Endothelial cell of umbilical vein (primary cell): Measurements from ENCODE around the gene PTCD1. TPM values are rescaled to one million over a fixed set of nuclear protein-coding genes. Genes with fewer than 3 reads are reported as not detected.

Source experiments
- BruUV-seq: library from RNA; stranded (reverse); fragments of 400-500 nt; replicated peaks from 2 replicates; lab custom pipeline; 2021; lab: Mats Ljungman, UMichigan
- CTCF ChIA-PET: fragments of 300-600, 350-600 bp; sonication (Branson Sonifier 250); formaldehyde crosslinking; loops from one replicate; lab custom pipeline; 2021; ENCODE audit warnings: antibody characterized with exemption, inconsistent platforms; lab: Charles Lee
- POLR2A ChIA-PET: fragments of 300-600, 350-600 bp; sonication (Branson Sonifier 250); formaldehyde crosslinking; loops from one replicate; lab custom pipeline; 2021; ENCODE audit warnings: antibody characterized with exemption, inconsistent platforms; lab: Charles Lee
- DNase-seq: peaks from one replicate; pipeline ENCODE4 v3.0.0-alpha.2; 2011; ENCODE audit warnings: low read depth, low spot score
- FAIRE-seq: peaks from 2 replicates; lab custom pipeline; 2011; peaks lifted over from hg19 to GRCh38; lab: Jason Lieb, UNC
- H2AFZ ChIP-seq: 2 replicates; pipeline ENCODE4 v1.6.0; 2012; ENCODE audit warnings: low read depth, low read length, control low read depth, inconsistent platforms
- H3K27ac ChIP-seq: 2 replicates; pipeline ENCODE4 v1.5.1; 2011; ENCODE audit warnings: low read depth, mild to moderate bottlenecking, control low read depth, low read length, moderate library complexity; ENCODE audit not compliant: insufficient read depth
- H3K27me3 ChIP-seq, 2 experiments: 2 replicates each; pipeline versions ENCODE4 v1.6.0 to v1.6.1; 2011; ENCODE audit warnings: low read length in 2 of 2, mixed read lengths in 1 of 2; ENCODE audit not compliant: control insufficient read depth in 2 of 2, insufficient read depth in 2 of 2
- H3K36me3 ChIP-seq, 2 experiments: 2 replicates in 1 of 2; 3 replicates in 1 of 2; pipeline ENCODE4 v1.5.1; 2011; ENCODE audit warnings: low read length in 2 of 2, mild to moderate bottlenecking in 1 of 2, moderate library complexity in 1 of 2; ENCODE audit not compliant: control insufficient read depth in 2 of 2, insufficient read depth in 2 of 2; ENCODE audit errors: extremely low read depth in 1 of 2
- H3K4me1 ChIP-seq: 3 replicates; pipeline ENCODE4 v1.5.1; 2011; ENCODE audit warnings: mild to moderate bottlenecking, low read length; ENCODE audit not compliant: control insufficient read depth, insufficient read depth; ENCODE audit errors: extremely low read depth
- H3K4me2 ChIP-seq: 2 replicates; pipeline ENCODE4 v1.6.1; 2011; ENCODE audit warnings: low read length, control low read depth, mixed read lengths; ENCODE audit not compliant: insufficient read depth
- H3K4me3 ChIP-seq, 3 experiments: fragments of 200-600 bp in 1 of 3; sonication (generic), shearing (Covaris generic) in 1 of 3; replicated peaks in 1 of 3; 2 replicates each; pipeline ENCODE4 v1.5.1; 2011 to 2016; ENCODE audit warnings: control low read depth in 3 of 3, low read length in 3 of 3, mild to moderate bottlenecking in 2 of 3, inconsistent platforms in 1 of 3, low read depth in 1 of 3, moderate library complexity in 1 of 3; ENCODE audit not compliant: insufficient read depth in 1 of 3
- H3K79me2 ChIP-seq: 2 replicates; pipeline ENCODE4 v1.6.0; 2012; ENCODE audit warnings: low read length, inconsistent platforms; ENCODE audit not compliant: control insufficient read depth, insufficient read depth
- H3K9ac ChIP-seq: replicated peaks from 2 replicates; pipeline ENCODE3; 2011; ENCODE audit warnings: low read length, control low read depth; ENCODE audit not compliant: insufficient read depth; ENCODE audit errors: extremely low read depth
- H3K9me1 ChIP-seq: replicated peaks from 3 replicates; pipeline ENCODE4 v1.6.0; 2011; ENCODE audit warnings: mild to moderate bottlenecking, low read length; ENCODE audit not compliant: control insufficient read depth, insufficient read depth; ENCODE audit errors: extremely low read depth
- H3K9me3 ChIP-seq: replicated peaks from 2 replicates; pipeline ENCODE4 v1.5.1; 2012; ENCODE audit warnings: low read length, inconsistent platforms; ENCODE audit not compliant: control insufficient read depth, insufficient read depth
- H4K20me1 ChIP-seq: replicated peaks from 2 replicates; pipeline ENCODE3; 2011; ENCODE audit warnings: mild to moderate bottlenecking, low read length; ENCODE audit not compliant: control insufficient read depth, insufficient read depth; ENCODE audit errors: extremely low read depth
- EZH2 ChIP-seq: IDR thresholded peaks from 2 replicates; pipeline ENCODE4 v1.6.1; 2012; ENCODE audit warnings: borderline replicate concordance, low read depth, mild to moderate bottlenecking, moderate library complexity, low read length, inconsistent platforms; ENCODE audit not compliant: severe bottlenecking
- FOS ChIP-seq: IDR thresholded peaks from 2 replicates; pipeline ENCODE4 v1.6.1; 2011; ENCODE audit warnings: mild to moderate bottlenecking, low read length, moderate library complexity, borderline replicate concordance; ENCODE audit not compliant: insufficient read depth
- GATA2 ChIP-seq: IDR thresholded peaks from 2 replicates; pipeline ENCODE4 v1.7.0; 2011; ENCODE audit warnings: low read depth, mild to moderate bottlenecking, moderate library complexity, mixed read lengths, low read length; ENCODE audit not compliant: insufficient read length, insufficient read depth
- JUN ChIP-seq: IDR thresholded peaks from 2 replicates; pipeline ENCODE4 v1.6.1; 2011; ENCODE audit warnings: borderline replicate concordance, low read depth; ENCODE audit not compliant: insufficient read length, insufficient read depth
- MYC ChIP-seq: IDR thresholded peaks from one replicate; pipeline ENCODE4 v1.6.1; 2011; ENCODE audit warnings: mild to moderate bottlenecking, low read depth, low read length
- POLR2A ChIP-seq: IDR thresholded peaks from 2 replicates; pipeline ENCODE4 v1.6.1; 2012; ENCODE audit warnings: low read depth, mild to moderate bottlenecking, control low read depth, low read length
- POLR2AphosphoS5 ChIP-seq: IDR thresholded peaks from 2 replicates; pipeline ENCODE4 v1.6.1; 2012; ENCODE audit warnings: low read depth, mild to moderate bottlenecking, control low read depth, low read length, moderate library complexity; ENCODE audit not compliant: insufficient read depth
- dilution Hi-C: fragments of 300-500 bp; cut with MboI; formaldehyde crosslinking; loops from one replicate; pipeline ENCODE4 v1.15.0; 2019; ENCODE audit warnings: low sequenced_read_pairs; ENCODE audit not compliant: extremely low pct_ligation_motif_present
- intact Hi-C: fragments of 100-400 bp; cut with micrococcal nuclease; formaldehyde crosslinking; loops from one replicate; pipeline ENCODE4 v1.10.0; 2022
- polyA plus RNA-seq, 4 experiments: library from polyadenylated mRNA; depleted of rRNA in 3 of 4; stranded (reverse) in 3 of 4; unstranded in 1 of 4; fragments of >200 nt; gene quantifications; 2 replicates each; pipeline versions ENCODE4 v1.2.1 to v1.2.3, GENCODE V29; 2011 to 2012; ENCODE audit warnings: missing spikeins in 1 of 4
- total RNA-seq: library from RNA; stranded (reverse); gene quantifications from 2 replicates; pipeline ENCODE4 v1.2.3, GENCODE V29; 2021
- TF ChIP-seq, protein P1 (sequence below): IDR thresholded peaks from 2 replicates; pipeline ENCODE4 v1.6.1; 2011; ENCODE audit not compliant: insufficient read depth, insufficient read length
- TF ChIP-seq, protein P2 (sequence below), 2 donors: IDR thresholded peaks; 1 replicate in 1 of 2; 2 replicates in 1 of 2; pipeline ENCODE4 v1.5.1; 2011; ENCODE audit warnings: low read length in 2 of 2, mild to moderate bottlenecking in 2 of 2, moderate library complexity in 2 of 2, control low read depth in 1 of 2, inconsistent platforms in 1 of 2, low read depth in 1 of 2; ENCODE audit not compliant: insufficient read depth in 1 of 2; ENCODE audit errors: extremely low read depth in 1 of 2

The PTCD1 gene
- total and polyA plus RNA-seq, 2 donors (not counting 3 experiments of a cell fraction or from before 2014, with no cell fraction given), result 3.8 to 9.6 TPM

GRCh38 chr7:99449326-99449725 is 10.7 kb upstream of the PTCD1 start:
- no TSS peak for BruUV-seq
- H3K9me3 ChIP-seq, result no peaks in the 10 kb centered on the region
- POLR2A ChIA-PET, result no interaction called here
- dilution Hi-C loops, result no loop called here
- no peak overlapping the region for H2AFZ ChIP-seq
- H3K4me2 ChIP-seq, result no peak overlapping the region
- FAIRE-seq (no peak), DNase-seq (no peak)
- CTCF ChIA-PET, result no interaction called here
- H3K9ac ChIP-seq, result no peak overlapping the region
- no peaks in the 10 kb centered on the region for H4K20me1 ChIP-seq
- H3K27ac ChIP-seq, result no peak overlapping the region
- no peaks in the 10 kb centered on the region for H3K4me1 ChIP-seq
- no peaks in the 10 kb centered on the region for H3K79me2 ChIP-seq
- H3K4me3 ChIP-seq, result no peak overlapping the region
- H3K36me3 ChIP-seq, result peaks cover 13 to 56% of the 10 kb centered on the region in 2 experiments
- intact Hi-C loops, result no loop called here
- H3K9me1 ChIP-seq, result no peaks in the 10 kb centered on the region
- H3K27me3 ChIP-seq, result no peaks in the 10 kb centered on the region
- TF ChIP-seq EZH2 (no peak), FOS (no peak), JUN (no peak), POLR2A (no peak), MYC (no peak), GATA2 (no peak), POLR2AphosphoS5 (no peak)
- TF ChIP-seq, protein P1, sequence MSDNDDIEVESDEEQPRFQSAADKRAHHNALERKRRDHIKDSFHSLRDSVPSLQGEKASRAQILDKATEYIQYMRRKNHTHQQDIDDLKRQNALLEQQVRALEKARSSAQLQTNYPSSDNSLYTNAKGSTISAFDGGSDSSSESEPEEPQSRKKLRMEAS, result no peak
- TF ChIP-seq, protein P2, sequence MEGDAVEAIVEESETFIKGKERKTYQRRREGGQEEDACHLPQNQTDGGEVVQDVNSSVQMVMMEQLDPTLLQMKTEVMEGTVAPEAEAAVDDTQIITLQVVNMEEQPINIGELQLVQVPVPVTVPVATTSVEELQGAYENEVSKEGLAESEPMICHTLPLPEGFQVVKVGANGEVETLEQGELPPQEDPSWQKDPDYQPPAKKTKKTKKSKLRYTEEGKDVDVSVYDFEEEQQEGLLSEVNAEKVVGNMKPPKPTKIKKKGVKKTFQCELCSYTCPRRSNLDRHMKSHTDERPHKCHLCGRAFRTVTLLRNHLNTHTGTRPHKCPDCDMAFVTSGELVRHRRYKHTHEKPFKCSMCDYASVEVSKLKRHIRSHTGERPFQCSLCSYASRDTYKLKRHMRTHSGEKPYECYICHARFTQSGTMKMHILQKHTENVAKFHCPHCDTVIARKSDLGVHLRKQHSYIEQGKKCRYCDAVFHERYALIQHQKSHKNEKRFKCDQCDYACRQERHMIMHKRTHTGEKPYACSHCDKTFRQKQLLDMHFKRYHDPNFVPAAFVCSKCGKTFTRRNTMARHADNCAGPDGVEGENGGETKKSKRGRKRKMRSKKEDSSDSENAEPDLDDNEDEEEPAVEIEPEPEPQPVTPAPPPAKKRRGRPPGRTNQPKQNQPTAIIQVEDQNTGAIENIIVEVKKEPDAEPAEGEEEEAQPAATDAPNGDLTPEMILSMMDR (IDR thresholded peaks at IDR 0.05; ENCODE audit: extremely low read depth in 1 of 2, insufficient read depth in 1 of 2, low read depth in 1 of 2, low read length in 2 of 2), result no peak
